Endometrium (tissue), 2 donors: ENCODE data around the gene FOXF1.

Source experiments
- FAIRE-seq: peaks from 2 replicates; lab custom pipeline; 2012; peaks lifted over from hg19 to GRCh38; lab: Jason Lieb, UNC
- donor health status: control.
- donor health status: control.

The FOXF1 gene

GRCh38 chr16:86510465-86511261 is at the start of gene FOXF1:
FOXF1 (plus strand) TSS chr16:86510527; CDS start chr16:86510570, 43 bp downstream.
- no peak for FAIRE-seq

- FAIRE-seq, result no peak
These were observed 49.3 kb upstream of the FOXF1 start for GRCh38 chr16:86461037-86461436.

- no peak for FAIRE-seq
These were observed 47.8 kb upstream of the FOXF1 start for GRCh38 chr16:86462334-86463084.

GRCh38 chr16:86464044-86464443 is 46.3 kb upstream of the FOXF1 start:
- FAIRE-seq, result no peak

GRCh38 chr16:86465434-86465833 is 44.9 kb upstream of the FOXF1 start:
- FAIRE-seq, result no peak

GRCh38 chr16:86466696-86467406 is 43.5 kb upstream of the FOXF1 start:
- no peak for FAIRE-seq

- FAIRE-seq, result no peak
These were observed 42.8 kb upstream of the FOXF1 start for GRCh38 chr16:86467490-86467889.

GRCh38 chr16:86470964-86471363 is 39.4 kb upstream of the FOXF1 start:
- no peak for FAIRE-seq

GRCh38 chr16:86471896-86472295 is 38.4 kb upstream of the FOXF1 start:
- FAIRE-seq, result no peak

GRCh38 chr16:86472366-86472765 is 38.0 kb upstream of the FOXF1 start:
- no peak for FAIRE-seq

GRCh38 chr16:86476956-86477534 is 33.3 kb upstream of the FOXF1 start:
- no peak for FAIRE-seq

GRCh38 chr16:86477642-86478041 is 32.7 kb upstream of the FOXF1 start:
- FAIRE-seq, result no peak

- peak; percentile 96 for FAIRE-seq
These were observed 31.5 kb upstream of the FOXF1 start for GRCh38 chr16:86478779-86479178.

- no peak for FAIRE-seq
These were observed 30.9 kb upstream of the FOXF1 start for GRCh38 chr16:86479419-86479818.

- no peak for FAIRE-seq
These were observed 29.9 kb upstream of the FOXF1 start for GRCh38 chr16:86480444-86480843.

GRCh38 chr16:86481607-86482006 is 28.7 kb upstream of the FOXF1 start:
- FAIRE-seq, result no peak

GRCh38 chr16:86484240-86484639 is 26.1 kb upstream of the FOXF1 start:
- no peak for FAIRE-seq

GRCh38 chr16:86485746-86486145 is 24.6 kb upstream of the FOXF1 start:
- no peak for FAIRE-seq

GRCh38 chr16:86490859-86491639 is 19.3 kb upstream of the FOXF1 start:
- no peak for FAIRE-seq

GRCh38 chr16:86491640-86492023 is 18.7 kb upstream of the FOXF1 start:
- no peak for FAIRE-seq

- no peak for FAIRE-seq
These were observed 17.9 kb upstream of the FOXF1 start for GRCh38 chr16:86492267-86492960.
